PFSK-1 (cell line): ENCODE data around the gene FETUB.

Experiments
- FOXP2 ChIP-seq: optimal IDR thresholded peaks from 2 replicates; pipeline ENCODE3; 2011; ENCODE audit warnings: borderline replicate concordance, control low read depth, inconsistent platforms; ENCODE audit not compliant: insufficient read depth; ENCODE audit errors: extremely low read length, extremely low read depth
- POLR2AphosphoS5 ChIP-seq: IDR thresholded peaks from 2 replicates; pipeline ENCODE4 v1.6.1; 2012; ENCODE audit warnings: low read depth, mild to moderate bottlenecking, control low read depth, low read length, moderate library complexity
- REST ChIP-seq, 2 experiments: IDR thresholded peaks; 2 replicates each; pipeline versions ENCODE4 v1.6.1 to v1.8.0; 2011 to 2012; ENCODE audit warnings: low read depth in 2 of 2, low read length in 2 of 2, control low read depth in 1 of 2, inconsistent platforms in 1 of 2, mild to moderate bottlenecking in 1 of 2, moderate library complexity in 1 of 2; ENCODE audit not compliant: insufficient read depth in 1 of 2
- SIN3A ChIP-seq: IDR thresholded peaks from 2 replicates; pipeline ENCODE4 v1.6.1; 2012; ENCODE audit warnings: mild to moderate bottlenecking, low read length, moderate library complexity, borderline replicate concordance; ENCODE audit not compliant: insufficient read depth
- TAF1 ChIP-seq: IDR thresholded peaks from 2 replicates; pipeline ENCODE4 v1.6.1; 2012; ENCODE audit warnings: low read length, control low read depth, borderline replicate concordance; ENCODE audit not compliant: insufficient read depth

The FETUB gene

GRCh38 chr3:186599785-186600166 lies 40.4 kb upstream of the FETUB start:
- TF ChIP-seq TAF1, result no peak

GRCh38 chr3:186600896-186601295 lies 39.3 kb upstream of the FETUB start:
- TF ChIP-seq POLR2AphosphoS5, result no peak
- TF ChIP-seq TAF1, result no peak
- no peak for TF ChIP-seq REST (IDR thresholded peaks at IDR 0.05; ENCODE audit: insufficient read depth in 1 of 2, low read depth in 2 of 2, low read length in 2 of 2)
- no peak for TF ChIP-seq FOXP2
- no peak for TF ChIP-seq SIN3A

- TF ChIP-seq FOXP2, result no peak
- no peak for TF ChIP-seq SIN3A
Measured at GRCh38 chr3:186603159-186603558, 37.0 kb upstream of the FETUB start.

- no peak for TF ChIP-seq REST (IDR thresholded peaks at IDR 0.05; ENCODE audit: insufficient read depth in 1 of 2, low read depth in 2 of 2, low read length in 2 of 2)
Measured at GRCh38 chr3:186605078-186605477, 35.1 kb upstream of the FETUB start.

- TF ChIP-seq TAF1, result no peak
- TF ChIP-seq SIN3A, result no peak
- no peak for TF ChIP-seq POLR2AphosphoS5
- TF ChIP-seq FOXP2, result no peak
- TF ChIP-seq REST (IDR thresholded peaks at IDR 0.05; ENCODE audit: insufficient read depth in 1 of 2, low read depth in 2 of 2, low read length in 2 of 2), result no peak
Measured at GRCh38 chr3:186605561-186606545, 34.3 kb upstream of the FETUB start.

- TF ChIP-seq SIN3A (no peak), TAF1 (no peak), POLR2AphosphoS5 (no peak), REST (IDR thresholded peaks at IDR 0.05; ENCODE audit: insufficient read depth in 1 of 2, low read depth in 2 of 2, low read length in 2 of 2) (no peak), FOXP2 (no peak)
Measured at GRCh38 chr3:186608624-186609215, 31.5 kb upstream of the FETUB start.
